GM13976 (cell line): ENCODE results near the gene TSHZ3.

Experiments used
- DNase-seq: peaks from one replicate; pipeline ENCODE4 v3.0.0; 2012; ENCODE audit warnings: low spot score
- CTCF ChIP-seq: IDR thresholded peaks from 2 replicates; pipeline ENCODE4 v1.5.1; 2012; ENCODE audit warnings: borderline replicate concordance, mild to moderate bottlenecking; ENCODE audit not compliant: insufficient read depth; ENCODE audit errors: extremely low read depth, missing control alignments, control extremely low read depth
- in situ Hi-C: fragments of 300-500 bp; cut with MboI; formaldehyde crosslinking; loops from one replicate; pipeline ENCODE4 v1.12.0; 2022; ENCODE audit warnings: low sequenced_read_pairs, mixed read lengths, inconsistent platforms; ENCODE audit not compliant: unreplicated experiment

Gene TSHZ3

DNA sequence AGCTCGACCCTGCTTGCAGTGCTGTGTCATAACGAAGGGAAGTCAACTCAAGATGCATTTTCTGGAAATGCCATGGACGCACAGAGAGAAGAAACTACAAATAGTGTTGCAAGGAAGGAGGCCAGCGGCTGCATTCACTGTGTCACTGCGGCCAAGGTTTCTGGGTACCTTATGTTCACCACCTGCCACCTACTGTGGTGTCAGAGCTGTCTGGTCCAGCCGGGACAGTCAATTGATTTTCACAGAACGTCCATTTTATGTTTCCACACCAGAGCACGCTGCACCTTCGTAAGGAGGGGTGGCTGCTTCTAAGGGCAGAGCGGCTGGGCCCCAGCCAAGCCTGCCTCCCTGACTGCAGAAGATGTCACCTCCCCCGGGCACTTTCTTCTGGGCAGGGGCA, 17.7 kb downstream of the TSHZ3 start:
- TF ChIP-seq CTCF = no peak

DNA sequence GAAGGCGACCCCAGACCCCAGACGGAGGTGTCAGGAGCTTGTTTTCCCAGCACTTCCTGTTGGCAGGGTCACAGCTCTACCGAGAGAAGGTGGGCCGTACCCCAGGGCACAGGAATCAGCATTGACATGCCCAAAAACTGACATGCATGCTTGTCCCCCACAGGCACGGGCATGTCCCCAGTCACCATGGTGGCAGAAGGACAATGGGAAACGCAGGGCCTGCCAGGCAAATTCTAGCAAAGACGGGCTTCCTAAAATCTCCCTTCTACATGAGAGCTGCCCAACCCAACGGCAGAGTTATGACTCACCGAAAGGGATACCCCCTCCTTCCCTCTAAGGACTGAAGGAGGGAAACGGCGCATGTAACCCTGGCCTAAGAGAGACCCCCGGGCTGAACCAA, 18.5 kb downstream of the TSHZ3 start:
- no peak for TF ChIP-seq CTCF
- in situ Hi-C loops = no loop called here

More for the DNA sequence above, 17.7 kb downstream of the TSHZ3 start:
- in situ Hi-C loops = no loop called here
- DNase-seq = no peak

GRCh38 chr19:31330237-31330636, 19.0 kb downstream of the TSHZ3 start:
- no peak for DNase-seq
- in situ Hi-C loops = no loop called here

More for the DNA sequence above, 18.5 kb downstream of the TSHZ3 start:
- no peak for DNase-seq

DNA sequence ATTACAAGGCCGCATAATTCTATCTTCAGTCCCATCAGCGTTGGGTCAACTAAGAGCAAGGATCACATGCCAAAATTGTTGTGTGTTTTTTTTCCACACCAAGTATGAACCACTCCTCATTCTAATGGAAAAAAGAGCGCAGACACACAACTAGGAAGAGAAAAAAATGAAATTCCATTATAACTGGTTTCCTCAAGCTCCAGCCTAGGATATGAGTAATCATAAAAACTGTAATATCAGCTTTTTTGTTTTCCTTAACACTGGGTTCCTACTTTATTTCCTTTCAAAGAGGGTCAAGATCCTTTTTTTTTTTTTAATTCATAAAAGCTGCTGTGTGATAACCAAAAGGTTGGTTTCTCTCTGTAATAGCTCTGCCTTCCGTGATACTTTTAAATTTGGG, 19.4 kb downstream of the TSHZ3 start:
- no peak for TF ChIP-seq CTCF
- in situ Hi-C loops = no loop called here
- DNase-seq = no peak

More at GRCh38 chr19:31330237-31330636, 19.0 kb downstream of the TSHZ3 start:
- TF ChIP-seq CTCF = no peak

DNA sequence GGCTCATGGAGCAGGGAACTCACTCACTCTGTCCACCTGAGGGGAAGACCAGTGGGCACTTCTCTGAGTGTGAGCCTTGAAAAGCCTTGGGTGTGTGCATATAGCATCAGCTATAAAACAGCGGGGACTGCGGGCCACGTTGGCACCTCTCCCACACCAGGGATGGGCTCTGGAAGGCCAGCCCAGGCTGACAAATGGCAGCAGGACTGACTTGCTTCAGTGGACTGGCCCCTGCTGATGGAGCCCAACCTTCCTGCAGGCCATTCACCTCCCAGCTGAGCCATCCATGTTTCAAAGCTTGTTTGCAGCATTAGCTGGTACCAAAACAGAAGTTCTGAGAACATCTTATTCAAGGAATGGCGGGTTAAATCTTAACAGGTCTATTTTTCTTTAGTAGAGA, 21.0 kb downstream of the TSHZ3 start:
- in situ Hi-C loops = no loop called here
- TF ChIP-seq CTCF = no peak
- DNase-seq = no peak

- no peak for TF ChIP-seq CTCF
- in situ Hi-C loops = no loop called here
- no peak for DNase-seq
Observed at GRCh38 chr19:31326329-31327028, 22.8 kb downstream of the TSHZ3 start.

DNA sequence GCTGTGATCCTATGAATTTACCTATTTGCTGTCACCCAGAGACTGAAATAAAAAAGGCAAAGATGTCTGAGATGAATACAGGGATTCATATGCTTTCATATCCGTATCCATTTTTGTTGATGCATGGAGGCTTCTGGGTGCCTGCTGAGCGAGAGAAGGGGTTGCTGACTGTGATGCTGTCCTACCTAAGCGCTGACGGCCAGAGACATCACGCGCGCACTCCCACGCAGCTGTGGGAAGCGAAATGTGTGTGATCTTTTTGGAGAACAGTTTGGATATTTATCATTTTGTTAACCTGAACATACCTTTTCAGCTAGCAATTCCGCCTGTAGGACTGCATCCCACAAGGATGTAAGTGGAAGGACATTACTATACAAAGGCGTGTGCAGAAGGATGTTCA, 23.9 kb downstream of the TSHZ3 start:
- no peak for DNase-seq
- in situ Hi-C loops = no loop called here
- TF ChIP-seq CTCF = no peak
